NCI-H2196 (cell line): ENCODE results near the gene MEFV.
A peak's percentile ranks its signal among the peaks of the same experiment; 100 is the strongest.
"Not testable (repeated sequence)": the region's sequence is repeated elsewhere in the genome, so short reads cannot be mapped to it uniquely, and the experiment has no call there.

Source experiments
- DNase-seq: peaks from one replicate; lab custom pipeline; 2025; ENCODE audit not compliant: unreplicated experiment; lab: John Stamatoyannopoulos, UW

MEFV gene

DNA sequence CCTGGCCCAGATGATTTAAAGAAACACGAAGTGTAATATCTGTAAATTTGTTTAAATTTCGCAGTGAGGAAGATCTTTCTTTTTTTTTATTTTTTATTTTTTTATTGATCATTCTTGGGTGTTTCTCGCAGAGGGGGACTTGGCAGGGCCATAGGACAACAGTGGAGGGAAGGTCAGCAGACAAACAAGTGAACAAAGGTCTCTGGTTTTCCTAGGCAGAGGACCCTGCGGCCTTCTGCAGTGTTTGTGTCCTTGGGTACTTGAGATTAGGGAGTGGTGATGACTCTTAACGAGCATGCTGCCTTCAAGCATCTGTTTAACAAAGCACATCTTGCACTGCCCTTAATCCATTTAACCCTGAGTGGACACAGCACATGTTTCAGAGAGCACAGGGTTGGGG lies 14.3 kb upstream of the MEFV start:
- DNase-seq = not testable (repeated sequence)

DNA sequence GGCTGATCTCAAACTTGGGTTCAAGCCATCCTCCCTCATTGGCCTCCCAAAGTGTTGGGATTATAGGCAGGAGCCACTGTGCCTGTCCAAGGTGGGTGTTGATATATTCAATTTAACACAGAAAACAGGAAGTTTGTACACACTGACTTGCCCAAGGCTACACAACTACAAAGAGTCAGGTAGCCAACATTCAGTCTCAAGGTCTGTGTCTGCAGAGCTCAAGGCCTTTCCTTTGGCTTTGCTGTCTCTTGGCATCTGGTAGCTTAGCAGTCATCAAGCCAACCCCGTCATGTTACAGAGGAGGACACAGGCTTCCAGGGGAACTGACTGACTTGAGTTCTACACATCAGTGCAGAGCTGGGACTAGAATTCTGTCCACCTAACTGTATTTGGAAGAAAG lies 11.9 kb upstream of the MEFV start:
- DNase-seq = no peak

DNA sequence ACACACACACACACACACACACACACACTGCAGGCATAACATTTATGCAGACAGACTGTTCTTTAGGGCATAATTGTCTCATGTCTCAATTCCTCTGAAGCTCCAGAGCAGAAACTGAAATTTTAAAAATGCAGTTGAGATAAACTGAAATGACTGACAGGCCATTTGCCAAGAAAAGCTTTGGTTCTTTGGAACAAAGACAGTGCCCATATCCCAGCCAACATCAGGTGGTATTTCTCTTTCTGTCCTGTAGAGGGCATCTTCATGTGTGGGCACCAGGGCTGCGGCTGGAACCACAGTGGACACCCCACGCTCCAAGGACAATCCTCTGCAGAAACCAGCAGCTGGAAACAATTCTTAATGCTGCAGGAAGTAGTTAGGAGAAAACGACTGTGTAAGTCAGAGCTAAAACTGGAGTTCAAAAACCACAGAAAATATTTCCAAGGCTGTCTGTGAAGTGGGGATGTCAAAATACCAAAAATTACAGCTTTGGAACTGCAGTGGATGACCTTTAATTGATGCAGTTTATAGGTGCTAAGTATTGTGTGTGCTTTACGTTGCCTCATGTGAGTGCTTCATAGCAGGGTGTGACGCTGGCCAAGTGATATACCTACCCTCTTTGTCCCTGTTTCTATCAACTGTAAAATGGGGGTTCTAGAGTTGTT lies 10.6 kb upstream of the MEFV start:
- peak; percentile 35 for DNase-seq

DNA sequence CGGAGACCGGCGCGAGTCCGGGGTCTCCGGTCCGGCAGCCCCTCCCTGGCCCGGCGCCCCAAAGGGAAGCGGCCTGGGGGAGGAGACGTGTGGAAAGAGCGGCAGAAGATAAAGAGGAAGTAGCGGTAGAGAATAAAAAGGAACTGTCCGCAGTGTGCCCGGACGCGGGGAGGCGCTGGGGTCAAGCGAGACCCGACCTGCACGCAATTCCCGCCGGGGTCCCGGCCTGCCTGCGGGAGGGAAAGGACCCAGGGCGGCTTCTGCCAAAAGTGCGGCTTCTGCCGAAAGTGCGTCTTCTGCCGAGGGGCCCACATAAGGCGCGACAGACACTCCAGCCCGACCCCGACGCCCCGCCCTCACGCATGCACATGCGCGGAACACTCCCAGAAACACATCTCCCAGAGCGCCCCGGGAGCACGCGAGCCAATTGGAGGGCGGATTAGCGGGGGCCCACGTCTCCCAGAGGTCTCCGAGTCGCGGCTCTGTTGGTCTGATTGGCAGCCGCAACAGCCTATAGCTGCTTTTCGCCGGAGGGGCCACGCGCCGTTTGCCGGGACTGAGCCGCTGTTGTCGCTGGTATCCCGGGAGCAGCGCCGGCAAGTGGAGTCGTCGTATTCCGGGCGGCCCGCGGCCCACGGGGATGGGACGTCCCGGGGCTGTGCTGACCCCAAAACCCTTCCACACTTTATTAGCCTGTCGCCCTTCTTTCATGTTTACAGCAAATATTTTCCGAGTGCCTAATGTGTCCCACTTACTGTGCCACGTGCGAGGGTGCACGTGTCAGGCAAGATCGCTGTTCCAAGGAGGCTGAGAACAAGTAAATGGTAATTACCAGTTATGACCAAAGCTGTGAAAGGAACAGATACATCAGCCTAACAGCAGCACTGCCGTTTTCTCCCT lies 8.0 kb upstream of the MEFV start:
- peak; percentile 98 for DNase-seq

DNA sequence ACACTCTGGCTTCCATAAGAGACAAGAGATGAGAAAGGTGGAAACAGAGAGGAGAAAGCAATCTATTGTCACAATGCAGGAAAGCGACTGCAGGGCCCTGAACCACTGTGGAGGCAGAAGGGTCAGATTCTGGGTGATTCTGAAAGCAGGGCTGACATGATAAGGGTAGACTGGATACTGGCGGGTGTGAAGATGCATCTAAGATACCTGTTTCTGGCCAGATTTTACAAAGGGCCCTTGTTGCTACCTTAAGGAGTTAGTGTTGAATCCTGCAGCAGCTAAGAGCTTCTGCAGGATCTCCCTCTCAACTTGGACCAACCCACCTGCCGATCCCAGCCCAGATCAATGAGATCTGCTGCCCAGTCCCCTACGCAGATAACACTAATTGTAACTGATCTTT lies 6.1 kb upstream of the MEFV start:
- DNase-seq = no peak

DNA sequence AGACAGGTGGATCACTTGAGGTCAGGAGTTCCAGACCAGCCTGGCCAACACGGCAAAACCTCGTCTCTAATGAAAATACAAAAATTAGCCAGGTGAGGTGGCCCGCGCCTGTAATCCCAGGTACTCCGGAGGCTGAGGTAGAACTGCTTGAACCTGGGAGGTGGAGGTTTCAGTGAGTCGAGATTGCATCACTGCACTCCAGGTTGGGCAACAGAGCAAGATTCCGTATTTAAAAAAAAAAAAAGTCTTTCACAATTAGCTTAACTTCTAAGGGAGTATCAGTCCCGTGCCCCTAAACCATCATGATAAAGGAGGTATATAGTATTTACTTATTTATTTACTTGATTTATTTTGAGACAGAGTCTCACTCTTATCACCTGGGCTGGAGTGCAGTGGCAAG lies 3.4 kb upstream of the MEFV start:
- DNase-seq = no peak

DNA sequence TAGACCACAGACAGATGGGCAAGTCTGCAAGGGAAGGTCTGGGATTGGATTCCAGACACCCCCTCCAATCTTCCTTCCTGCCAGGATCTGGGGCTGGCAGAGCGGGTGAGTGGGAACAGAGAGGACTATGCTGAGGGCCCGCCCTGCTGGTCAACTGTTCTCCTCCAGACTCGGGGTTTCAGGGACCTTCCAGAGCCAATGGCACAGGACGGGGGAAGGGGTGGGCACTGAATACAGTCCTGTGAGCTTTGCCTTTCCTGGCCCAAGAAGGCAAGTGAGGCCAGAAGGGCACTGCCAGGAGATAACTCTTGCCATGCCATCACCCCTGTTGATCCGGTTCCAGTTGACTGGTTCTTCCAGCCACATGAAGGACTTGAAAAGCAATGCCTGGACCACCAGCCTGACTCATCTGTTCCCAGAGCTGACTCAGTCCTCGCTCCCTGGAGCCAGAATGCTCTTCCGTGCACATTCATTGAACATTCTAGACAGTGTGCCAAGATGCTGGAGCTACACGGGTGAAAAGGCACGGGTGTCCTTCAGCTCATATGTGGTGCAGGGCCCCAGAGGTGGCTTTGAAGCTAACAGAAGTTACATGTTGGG lies 533 bp upstream of the MEFV start:
- no peak for DNase-seq

DNA sequence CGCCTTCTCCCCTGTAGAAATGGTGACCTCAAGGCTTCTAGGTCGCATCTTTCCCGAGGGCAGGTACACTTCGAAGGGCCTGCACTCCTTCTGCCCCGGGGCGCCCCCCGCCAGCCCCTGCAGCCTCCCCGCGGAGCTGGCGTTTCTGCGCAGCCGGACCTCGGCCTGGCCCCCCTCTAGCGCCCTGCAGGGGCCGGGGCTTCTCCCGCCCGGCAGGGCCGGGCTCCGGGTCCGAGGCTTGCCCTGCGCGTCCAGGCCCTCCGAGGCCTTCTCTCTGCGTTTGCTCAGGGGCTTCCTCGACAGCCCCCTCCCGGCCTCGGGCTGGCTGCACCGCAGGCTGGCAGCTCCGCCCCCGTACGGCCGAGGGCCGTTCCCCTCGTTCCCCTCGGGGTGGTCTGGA lies 2.1 kb downstream of the MEFV start:
- no peak for DNase-seq

DNA sequence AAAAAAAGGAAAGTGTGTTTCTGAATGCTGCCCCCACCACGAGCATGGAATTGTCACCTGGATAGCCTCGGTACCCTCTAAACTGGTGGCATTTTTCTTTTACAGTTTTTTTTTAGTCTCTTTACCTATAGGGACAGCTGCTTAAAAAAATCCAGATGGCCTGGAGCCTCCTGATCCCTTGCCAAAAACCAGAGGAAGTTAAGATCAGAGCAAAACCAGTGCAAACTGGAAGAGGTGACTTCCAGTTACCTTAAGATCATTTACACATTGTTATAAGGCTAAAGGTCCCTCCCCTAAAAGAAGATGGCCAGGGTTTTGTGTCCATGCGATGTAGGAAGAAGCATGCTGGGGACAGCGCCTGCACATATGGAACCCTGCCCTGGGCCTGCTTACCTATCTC lies 3.5 kb downstream of the MEFV start:
- no peak for DNase-seq

DNA sequence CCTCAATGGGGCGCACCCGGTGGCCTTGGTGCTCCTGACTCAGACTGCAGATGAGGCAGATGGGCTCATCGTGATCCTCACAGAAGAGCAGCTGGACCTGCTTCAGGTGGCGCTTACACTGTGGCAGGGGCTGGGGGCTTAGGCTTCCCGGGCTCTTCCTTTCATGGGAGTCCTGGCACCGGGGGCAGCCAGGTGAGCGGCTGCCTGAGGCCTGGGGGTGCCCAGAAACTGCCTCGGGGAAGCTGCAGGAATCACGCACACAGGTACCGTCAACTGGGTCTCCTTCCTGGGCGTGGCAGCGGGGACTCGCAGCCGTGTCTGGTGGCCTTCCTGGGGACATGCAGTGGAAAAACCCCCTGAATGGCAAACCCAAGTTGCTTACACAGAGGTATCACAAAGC lies 7.0 kb downstream of the MEFV start:
- no peak for DNase-seq

DNA sequence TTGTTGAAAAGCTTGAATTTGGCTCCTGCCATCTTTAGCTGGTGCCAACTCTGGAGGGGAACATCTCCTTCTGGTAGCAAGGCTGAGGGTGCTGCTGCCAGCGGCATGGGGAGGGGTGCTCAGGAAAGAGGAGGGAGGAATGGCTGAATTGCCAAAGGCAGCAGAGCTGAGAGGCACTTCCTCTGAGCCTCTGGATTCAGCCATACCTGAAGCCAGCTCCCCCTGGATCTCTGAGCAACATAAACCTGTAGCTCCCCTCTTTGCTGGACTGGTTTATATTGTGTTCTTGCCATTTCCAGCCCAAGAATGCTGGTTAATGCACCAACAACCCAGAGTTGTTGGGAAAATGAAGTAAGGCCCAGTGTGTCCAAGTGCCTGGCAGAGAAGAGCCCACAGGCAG lies 7.4 kb downstream of the MEFV start:
- DNase-seq = no peak

DNA sequence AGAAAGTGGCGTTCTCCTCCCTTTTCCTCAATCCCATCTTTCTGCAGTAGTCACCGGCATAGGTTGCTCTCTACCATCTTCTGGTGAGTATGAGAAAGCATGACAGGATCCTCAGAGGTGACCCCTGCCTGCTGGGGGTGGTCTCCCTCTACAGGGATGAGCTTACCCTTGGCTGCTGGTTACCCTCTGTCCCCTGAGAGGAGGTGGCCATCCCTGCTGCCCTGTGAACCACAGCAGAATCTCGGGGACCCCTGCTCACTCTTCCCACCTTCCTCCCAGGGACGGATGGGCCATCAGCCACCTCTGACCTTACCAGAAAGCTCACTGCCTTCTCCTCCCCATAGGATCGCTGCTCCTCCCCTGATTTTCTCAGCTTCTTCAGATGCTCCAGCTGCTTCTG lies 7.8 kb downstream of the MEFV start:
- no peak for DNase-seq

DNA sequence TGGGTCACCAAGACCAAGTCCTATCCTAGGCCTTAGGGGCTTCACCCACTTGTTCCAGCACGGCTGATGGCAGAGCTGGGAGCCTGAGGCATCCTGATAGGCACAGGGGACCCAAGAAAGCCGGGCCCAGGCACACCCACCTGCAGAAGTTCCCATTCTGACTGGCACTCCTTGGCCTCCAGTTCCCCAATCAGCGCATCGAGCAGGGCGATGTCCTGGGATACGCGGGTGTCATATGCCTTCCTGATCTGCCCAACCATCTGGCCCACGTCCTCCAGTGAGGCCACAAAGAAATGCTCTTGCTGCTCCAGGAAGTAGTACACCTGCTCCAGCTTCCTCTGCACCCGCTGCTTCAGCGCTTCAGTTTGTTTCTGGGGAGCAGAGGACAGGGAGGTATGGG lies 9.6 kb downstream of the MEFV start:
- DNase-seq = no peak

DNA sequence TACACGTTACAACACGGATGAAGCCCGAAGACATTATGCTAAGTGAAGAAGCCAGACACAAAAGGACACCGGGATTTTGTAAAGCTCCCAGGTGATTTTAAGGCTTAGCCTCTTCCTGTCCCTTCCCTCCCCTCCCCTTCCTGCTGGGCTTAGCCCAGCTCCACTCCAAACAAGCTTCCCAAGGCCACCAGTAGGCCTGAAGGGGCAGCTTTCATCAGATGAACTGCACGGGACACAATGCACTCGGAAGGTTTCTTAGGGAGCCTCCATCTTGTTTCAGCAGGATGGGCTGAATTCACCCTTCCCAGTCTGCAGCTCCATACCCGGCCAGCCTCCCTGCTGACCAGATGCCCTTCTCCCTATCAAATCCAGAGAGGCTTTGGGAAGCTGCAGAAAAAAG lies 10.4 kb downstream of the MEFV start:
- no peak for DNase-seq

DNA sequence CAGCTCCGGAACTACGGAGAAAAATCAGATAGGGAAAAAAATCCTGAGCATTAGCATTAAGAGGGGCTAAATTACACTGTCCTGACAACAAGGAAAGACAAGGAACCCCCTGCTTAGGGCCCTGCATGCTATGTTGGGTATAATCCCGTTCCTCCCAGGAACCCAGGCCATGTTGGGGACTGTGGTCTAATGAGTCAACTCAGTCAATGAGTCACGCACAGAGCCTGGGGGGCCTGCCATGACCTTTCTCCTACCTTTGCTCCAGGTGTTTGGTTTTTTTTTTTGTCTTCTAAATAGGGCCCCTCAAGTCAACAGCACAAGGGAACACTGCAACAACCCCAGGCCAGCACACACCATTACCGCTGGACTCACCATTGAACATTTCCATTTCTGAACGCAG lies 12.6 kb downstream of the MEFV start:
- DNase-seq = no peak

DNA sequence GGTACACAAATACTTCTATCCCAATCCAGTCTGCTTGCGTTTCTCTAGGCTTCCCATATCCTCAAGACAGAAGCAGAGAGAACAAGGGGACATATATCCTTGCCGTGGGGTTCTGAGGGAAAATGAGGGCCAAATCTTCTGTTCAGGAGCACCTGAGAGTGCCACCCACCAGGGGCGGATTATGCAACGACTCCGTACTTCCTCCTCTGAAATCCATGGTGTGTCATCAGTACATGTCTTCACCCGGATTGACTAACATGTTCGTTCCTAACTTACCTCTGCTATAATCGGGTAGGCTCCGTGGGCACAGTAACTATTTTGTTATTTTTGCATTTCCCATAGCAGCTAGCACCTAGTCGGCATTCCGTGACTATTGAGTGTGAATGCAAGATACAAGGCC lies 13.7 kb downstream of the MEFV start:
- no peak for DNase-seq

DNA sequence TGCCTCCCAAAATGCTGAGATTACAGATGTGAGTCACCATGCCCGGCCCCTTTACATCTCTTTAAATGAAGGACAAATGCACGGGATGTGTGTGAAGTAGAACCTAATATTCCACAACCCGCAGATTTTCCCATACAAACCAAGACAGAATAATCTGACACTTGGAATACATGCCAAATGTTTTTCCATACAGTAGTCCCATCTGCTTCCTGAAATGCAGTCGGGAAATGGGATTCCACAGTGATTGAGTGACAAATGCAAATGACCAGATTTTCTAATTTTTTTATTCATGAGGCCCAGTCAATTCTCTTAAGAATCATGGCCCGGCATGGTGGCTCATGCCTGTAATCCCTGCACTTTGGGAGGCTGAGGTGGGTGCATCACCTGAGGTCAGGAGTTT lies 14.7 kb downstream of the MEFV start:
- DNase-seq = no peak

DNA sequence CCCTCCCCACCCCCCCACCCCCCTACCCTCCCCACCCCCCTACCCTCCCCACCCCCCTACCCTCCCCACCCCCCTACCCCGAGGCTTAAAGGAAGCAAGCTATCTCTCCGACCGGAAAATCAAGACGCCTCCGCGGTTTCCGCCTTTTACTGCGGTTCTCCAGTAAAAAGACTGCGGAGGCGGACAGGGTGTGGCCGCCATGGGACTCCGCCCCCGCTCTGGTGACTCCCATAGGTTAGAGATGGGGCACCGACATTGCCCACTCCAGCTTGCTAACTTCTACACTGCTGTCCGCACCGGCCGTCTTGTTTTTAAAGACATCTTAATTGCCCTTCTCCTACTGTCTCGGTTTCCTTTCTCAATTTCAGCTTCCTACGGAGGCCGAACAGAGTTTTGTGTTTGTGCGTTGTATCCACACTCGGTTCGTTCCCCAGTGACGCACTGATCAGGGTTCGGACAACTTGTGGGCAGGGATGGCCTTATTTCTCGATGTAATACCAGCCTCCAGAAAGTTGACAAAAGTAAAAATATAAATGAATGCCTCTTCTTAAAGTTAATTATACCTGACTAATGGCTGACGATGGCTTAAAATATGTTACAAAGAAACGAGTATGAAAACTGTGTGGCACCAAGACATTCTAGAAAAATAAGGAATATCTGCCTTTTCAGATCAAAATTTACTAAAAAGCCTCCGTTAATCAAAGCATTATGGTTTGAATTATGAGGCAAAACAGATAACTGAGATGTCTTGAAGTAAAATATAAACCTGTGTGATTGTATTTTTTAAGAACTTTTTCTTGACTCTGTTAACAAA lies 20.4 kb downstream of the MEFV start:
- no peak for DNase-seq

DNA sequence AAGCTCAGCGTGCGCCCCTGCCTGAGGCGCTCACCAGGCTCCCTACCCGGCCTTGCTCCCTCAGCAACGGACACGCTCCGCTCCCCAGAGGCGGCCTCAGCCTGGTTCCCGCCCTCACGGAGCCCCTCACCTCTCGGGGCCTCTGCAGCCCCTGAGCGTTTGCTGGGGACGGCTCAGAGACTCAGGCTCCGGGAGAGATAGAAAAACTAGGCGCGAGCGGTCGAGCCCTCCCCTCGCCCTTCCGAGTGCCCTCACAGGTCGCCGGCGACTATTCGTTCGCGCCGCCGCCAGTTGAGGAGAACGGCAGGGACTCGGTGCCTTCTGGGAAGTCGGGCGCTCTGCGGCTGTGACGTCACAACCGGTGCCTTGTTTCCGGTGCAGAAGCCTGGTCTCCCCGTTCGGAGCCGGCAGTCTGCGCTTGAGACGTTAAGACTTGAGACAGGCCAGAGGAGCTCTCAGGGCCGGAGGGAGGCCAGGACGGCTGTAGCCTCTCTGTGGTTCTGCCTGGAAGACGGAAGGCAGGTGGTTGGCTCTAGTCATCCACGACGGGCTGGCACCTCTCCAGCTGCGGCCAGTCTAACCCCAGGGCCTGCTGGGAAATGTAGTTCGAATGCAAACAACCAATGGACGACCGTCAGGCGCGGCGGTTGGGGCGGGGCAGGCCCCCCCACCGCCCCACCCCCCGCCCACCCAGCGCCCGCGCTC lies 21.4 kb downstream of the MEFV start, which contains the start of gene ZNF200:
Gene ZNF200 (minus strand): TSS at position 302 of the 705 bp plus-strand sequence. CDS start 1,403 bp downstream, outside the sequence.
- peak; percentile 95 for DNase-seq

DNA sequence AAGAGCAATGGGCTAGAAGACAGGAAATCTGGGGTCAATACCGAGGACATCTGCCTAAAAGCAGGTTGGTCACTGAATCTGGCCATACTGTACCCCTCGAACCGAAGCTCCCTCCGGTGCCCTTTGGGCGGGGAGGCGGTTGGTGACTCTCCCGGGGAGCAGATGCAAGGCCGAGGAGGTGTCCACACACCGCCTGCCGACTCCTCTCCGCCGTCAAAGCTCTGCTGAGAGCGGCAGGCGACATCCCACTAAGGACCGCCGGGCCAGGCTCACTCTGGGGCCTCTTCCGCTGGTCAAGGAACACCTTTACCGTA lies 21.9 kb downstream of the MEFV start:
- DNase-seq = no peak
